K562 (cell line): ENCODE measurements around the gene DARS1. TPM values are rescaled to one million over a fixed set of nuclear protein-coding genes. Genes with fewer than 3 reads are reported as not detected.

Source experiments
- ATAC-seq: fragments of 200-7000 bp; cut with Tn5 transposase; 3 replicates; pipeline ENCODE4 v1.9.1; 2020; ENCODE audit warnings: moderate library complexity
- BruUV-seq: library from RNA; stranded (reverse); fragments of 400-500 nt; replicated peaks from 2 replicates; lab custom pipeline; 2021; lab: Mats Ljungman, UMichigan
- CTCF ChIA-PET: fragments of 300-600 bp; formaldehyde crosslinking; extraction: SDS; loops from one replicate; lab custom pipeline; 2021; ENCODE audit warnings: low intra/inter-chr PET ratio; lab: Yijun Ruan, JAX
- POLR2A ChIA-PET: fragments of 300-600, 350-650 bp; sonication (Branson Sonifier 250); formaldehyde crosslinking; extraction: SDS; loops from one replicate; lab custom pipeline; 2021; ENCODE audit warnings: antibody characterized with exemption, inconsistent platforms; lab: Yijun Ruan, JAX
- DNase-seq, 4 experiments: peaks; one replicate each; pipeline versions ENCODE4 v3.0.0 to v3.0.0-alpha.2; 2011 to 2018; ENCODE audit warnings: low spot score in 3 of 4, mixed read lengths in 3 of 4; ENCODE audit errors: extremely low read depth in 1 of 4
- FAIRE-seq: peaks from 2 replicates; lab custom pipeline; 2011; peaks lifted over from hg19 to GRCh38; lab: Jason Lieb, UNC
- H2AFZ ChIP-seq: 2 replicates; pipeline ENCODE4 v1.6.0; 2011; ENCODE audit warnings: low read depth, low read length, control low read depth, inconsistent platforms
- H3K27ac ChIP-seq: fragments of 200-600 bp; 3 replicates; pipeline ENCODE4 v1.8.0; 2011; ENCODE audit warnings: low read depth, mild to moderate bottlenecking, control low read depth, inconsistent platforms, low read length, moderate library complexity, mixed read lengths; ENCODE audit errors: extremely low read depth
- H3K27me3 ChIP-seq, 2 experiments: fragments of 300-600 bp in 1 of 2; 2 replicates in 1 of 2; 3 replicates in 1 of 2; pipeline versions ENCODE4 v1.6.0 to v1.8.0; 2011; ENCODE audit warnings: inconsistent platforms in 2 of 2, low read length in 2 of 2, mild to moderate bottlenecking in 1 of 2, mixed read lengths in 1 of 2, moderate library complexity in 1 of 2; ENCODE audit not compliant: control insufficient read depth in 2 of 2, insufficient read depth in 2 of 2
- H3K36me3 ChIP-seq: fragments of 300-600 bp; 3 replicates; pipeline ENCODE4 v1.8.0; 2011; ENCODE audit warnings: mild to moderate bottlenecking, low read length, inconsistent platforms; ENCODE audit not compliant: control insufficient read depth, insufficient read depth
- H3K4me1 ChIP-seq, 2 experiments: fragments of 200-600 bp in 1 of 2; replicated peaks in 1 of 2; 2 replicates in 1 of 2; 3 replicates in 1 of 2; pipeline versions ENCODE4 v1.5.1 to v1.8.0; 2011; ENCODE audit warnings: inconsistent platforms in 2 of 2, low read length in 2 of 2, mild to moderate bottlenecking in 1 of 2, mixed read lengths in 1 of 2, moderate library complexity in 1 of 2; ENCODE audit not compliant: control insufficient read depth in 2 of 2, insufficient read depth in 2 of 2
- H3K4me2 ChIP-seq: 2 replicates; pipeline ENCODE4 v1.6.1; 2011; ENCODE audit warnings: low read length, control low read depth, inconsistent platforms, mixed read lengths; ENCODE audit not compliant: insufficient read depth
- H3K4me3 ChIP-seq: fragments of 200-600 bp; sonication (generic), shearing (Covaris generic); 2 replicates; pipeline ENCODE4 v1.5.1; 2016; ENCODE audit warnings: control low read depth, inconsistent platforms
- H3K79me2 ChIP-seq: fragments of 200-600 bp; 3 replicates; pipeline ENCODE4 v1.8.0; 2011; ENCODE audit warnings: low read length, inconsistent platforms; ENCODE audit not compliant: control insufficient read depth, insufficient read depth
- H3K9ac ChIP-seq, 2 experiments: 2 replicates each; pipeline versions ENCODE4 v1.6.0 to v1.6.1; 2011; ENCODE audit warnings: low read depth in 2 of 2, low read length in 2 of 2, control low read depth in 1 of 2, inconsistent platforms in 1 of 2, mild to moderate bottlenecking in 1 of 2, mixed read lengths in 1 of 2; ENCODE audit not compliant: insufficient read depth in 1 of 2
- H3K9me1 ChIP-seq: one replicate; pipeline ENCODE4 v1.6.0; 2011; ENCODE audit warnings: inconsistent platforms, mild to moderate bottlenecking, low read length, moderate library complexity; ENCODE audit not compliant: control insufficient read depth, insufficient read depth
- H3K9me3 ChIP-seq: replicated peaks from 2 replicates; pipeline ENCODE4 v1.5.1; 2011; ENCODE audit warnings: low read depth, low read length, inconsistent platforms; ENCODE audit not compliant: control insufficient read depth, insufficient read depth
- H4K20me1 ChIP-seq: replicated peaks from 2 replicates; pipeline ENCODE4 v1.6.1; 2011; ENCODE audit warnings: low read length, inconsistent platforms, mixed read lengths; ENCODE audit not compliant: control insufficient read depth, insufficient read depth
- CEBPB ChIP-seq: fragments of 450-650 bp; IDR thresholded peaks from 2 replicates; pipeline ENCODE4 v1.6.1; 2016; ENCODE audit warnings: missing genetic modification characterization, missing compliant biosample characterization
- FOXA1 ChIP-seq: fragments of 450-650 bp; IDR thresholded peaks from 2 replicates; pipeline ENCODE4 v1.6.1; 2016; ENCODE audit warnings: mild to moderate bottlenecking, borderline replicate concordance
- HNRNPH1 ChIP-seq: fragments of 200-400 bp; formaldehyde crosslinking; optimal IDR thresholded peaks from 2 replicates; pipeline ENCODE3; 2017; ENCODE audit warnings: low read depth, mild to moderate bottlenecking, low read length, moderate library complexity
- RBM14 ChIP-seq: fragments of 200-400 bp; formaldehyde crosslinking; IDR thresholded peaks from 2 replicates; pipeline ENCODE4 v1.6.1; 2018; ENCODE audit warnings: low read depth, mild to moderate bottlenecking, low read length, moderate library complexity, borderline replicate concordance; ENCODE audit not compliant: insufficient read depth
- SAFB ChIP-seq: fragments of 200-400 bp; formaldehyde crosslinking; IDR thresholded peaks from 2 replicates; pipeline ENCODE4 v1.6.1; 2017; ENCODE audit warnings: low read depth, low read length, borderline replicate concordance
- ZNF316 ChIP-seq: fragments of 450-650 bp; IDR thresholded peaks from 2 replicates; pipeline ENCODE4 v1.6.1; 2016
- ZNF778 ChIP-seq: fragments of 450-650 bp; formaldehyde crosslinking; IDR thresholded peaks from 2 replicates; pipeline ENCODE4 v1.4.0; 2020; ENCODE audit warnings: mild to moderate bottlenecking, moderate library complexity
- WGBS: fragments of 100-300 bp; shearing (Covaris generic); methylation state at CpG from one replicate; pipeline ENCODE4 v1.1.6; 2016; ENCODE audit warnings: low coverage, mixed read lengths; ENCODE audit not compliant: insufficient coverage; ENCODE audit errors: missing lambda C conversion rate; 5-methylcytosine and 5-hydroxymethylcytosine counted together
- in situ Hi-C: fragments of 300-500 bp; cut with MboI; formaldehyde crosslinking; loops from 4 replicates; pipeline ENCODE4 v1.15.0; 2018; ENCODE audit warnings: inconsistent platforms, mixed read lengths
- intact Hi-C: fragments of 100-400 bp; cut with micrococcal nuclease; formaldehyde crosslinking; loops from 2 replicates; pipeline ENCODE4 v1.14.2; 2022
- polyA plus RNA-seq, 8 experiments: library from polyadenylated mRNA; depleted of rRNA in 4 of 8; stranded (reverse) in 5 of 8; unstranded in 3 of 8; fragments of >200 nt; fragmentation: Nextera tagmentation in 2 of 8; fragmentation: Illumina TruSeq in 1 of 8; extraction: Ambion mirVana in 2 of 8; extraction: Trizol in 1 of 8; gene quantifications; 2 replicates each; pipeline versions ENCODE4 v1.2.1 to v1.2.3, GENCODE V29; 2011 to 2014; ENCODE audit warnings: inconsistent platforms in 1 of 8, missing spikeins in 1 of 8
- total RNA-seq, 7 experiments: library from RNA; depleted of rRNA in 6 of 7; stranded (reverse); fragments of >200 nt in 6 of 7; fragmentation: Illumina TruSeq in 2 of 7; extraction: Trizol in 2 of 7; gene quantifications; 2 replicates each; pipeline versions ENCODE4 v1.2.1 to v1.2.3, GENCODE V29; 2011 to 2021; ENCODE audit warnings: low replicate concordance in 1 of 7
- TF ChIP-seq, protein P1 (sequence below): sonication (generic); formaldehyde crosslinking; IDR thresholded peaks from 2 replicates; pipeline ENCODE4 v1.8.0; 2023; ENCODE audit warnings: missing genetic modification reagents, mild to moderate bottlenecking, borderline replicate concordance

Gene DARS1
- total and polyA plus RNA-seq, 9 of the 15 experiments (the other 6 are each of a cell fraction or from before 2014, with no cell fraction given) = 91.5 to 239 (median 98.0) TPM

DNA sequence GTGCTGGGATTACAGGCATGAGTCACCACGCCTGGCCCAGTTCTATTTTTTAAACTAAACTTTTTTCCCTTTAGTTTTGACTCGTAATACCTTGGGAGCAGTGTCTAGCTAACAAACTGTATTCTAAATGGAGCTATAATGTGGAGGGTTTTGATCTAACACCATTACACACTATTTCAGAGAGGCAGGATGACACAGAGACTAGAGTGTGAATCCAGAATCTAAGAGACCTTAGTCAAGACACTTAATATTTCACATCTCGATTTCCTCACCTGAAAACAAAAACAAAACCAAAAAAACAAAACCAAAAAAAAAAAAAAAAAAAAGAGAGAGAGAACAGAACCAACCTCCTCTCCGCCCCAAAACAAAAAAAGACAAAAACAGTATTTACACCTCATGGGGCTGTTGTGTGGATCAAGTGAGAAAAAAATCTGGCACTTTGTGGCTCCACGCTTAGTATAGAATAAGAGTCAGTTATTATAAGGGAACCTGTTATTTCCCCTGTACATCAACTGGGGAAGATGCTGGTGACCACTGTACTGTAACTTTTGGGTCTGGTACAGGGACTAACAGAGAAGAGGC is 31.3 kb downstream of the DARS1 start:
- no peak overlapping the region for H3K4me3 ChIP-seq
- H3K27me3 ChIP-seq = no peaks in the 10 kb centered on the region
- H3K4me1 ChIP-seq = no peaks in the 10 kb centered on the region; a peak in 2 of 5 replicates
- no peak overlapping the region for H2AFZ ChIP-seq
- intact Hi-C loops = no loop called here
- 0 out of 2 replicates have a peak, but pooled peaks cover 5% of the 10 kb centered on the region for H4K20me1 ChIP-seq
- CTCF ChIA-PET = interaction anchor here (0.6 kb wide), 1 partner anchor 322 kb away, joined by 7 read pairs; no protein-coding TSS in a partner anchor
- H3K79me2 ChIP-seq = peaks cover 74% of the 10 kb centered on the region
- no peak for DNase-seq
- H3K36me3 ChIP-seq = peaks cover 54% of the 10 kb centered on the region
- TF ChIP-seq HNRNPH1 = no peak
- no peak for TF ChIP-seq ZNF316
- no peak for TF ChIP-seq SAFB
- TF ChIP-seq CEBPB (tag) = no peak
- no peak for TF ChIP-seq RBM14
- TF ChIP-seq, protein P1, sequence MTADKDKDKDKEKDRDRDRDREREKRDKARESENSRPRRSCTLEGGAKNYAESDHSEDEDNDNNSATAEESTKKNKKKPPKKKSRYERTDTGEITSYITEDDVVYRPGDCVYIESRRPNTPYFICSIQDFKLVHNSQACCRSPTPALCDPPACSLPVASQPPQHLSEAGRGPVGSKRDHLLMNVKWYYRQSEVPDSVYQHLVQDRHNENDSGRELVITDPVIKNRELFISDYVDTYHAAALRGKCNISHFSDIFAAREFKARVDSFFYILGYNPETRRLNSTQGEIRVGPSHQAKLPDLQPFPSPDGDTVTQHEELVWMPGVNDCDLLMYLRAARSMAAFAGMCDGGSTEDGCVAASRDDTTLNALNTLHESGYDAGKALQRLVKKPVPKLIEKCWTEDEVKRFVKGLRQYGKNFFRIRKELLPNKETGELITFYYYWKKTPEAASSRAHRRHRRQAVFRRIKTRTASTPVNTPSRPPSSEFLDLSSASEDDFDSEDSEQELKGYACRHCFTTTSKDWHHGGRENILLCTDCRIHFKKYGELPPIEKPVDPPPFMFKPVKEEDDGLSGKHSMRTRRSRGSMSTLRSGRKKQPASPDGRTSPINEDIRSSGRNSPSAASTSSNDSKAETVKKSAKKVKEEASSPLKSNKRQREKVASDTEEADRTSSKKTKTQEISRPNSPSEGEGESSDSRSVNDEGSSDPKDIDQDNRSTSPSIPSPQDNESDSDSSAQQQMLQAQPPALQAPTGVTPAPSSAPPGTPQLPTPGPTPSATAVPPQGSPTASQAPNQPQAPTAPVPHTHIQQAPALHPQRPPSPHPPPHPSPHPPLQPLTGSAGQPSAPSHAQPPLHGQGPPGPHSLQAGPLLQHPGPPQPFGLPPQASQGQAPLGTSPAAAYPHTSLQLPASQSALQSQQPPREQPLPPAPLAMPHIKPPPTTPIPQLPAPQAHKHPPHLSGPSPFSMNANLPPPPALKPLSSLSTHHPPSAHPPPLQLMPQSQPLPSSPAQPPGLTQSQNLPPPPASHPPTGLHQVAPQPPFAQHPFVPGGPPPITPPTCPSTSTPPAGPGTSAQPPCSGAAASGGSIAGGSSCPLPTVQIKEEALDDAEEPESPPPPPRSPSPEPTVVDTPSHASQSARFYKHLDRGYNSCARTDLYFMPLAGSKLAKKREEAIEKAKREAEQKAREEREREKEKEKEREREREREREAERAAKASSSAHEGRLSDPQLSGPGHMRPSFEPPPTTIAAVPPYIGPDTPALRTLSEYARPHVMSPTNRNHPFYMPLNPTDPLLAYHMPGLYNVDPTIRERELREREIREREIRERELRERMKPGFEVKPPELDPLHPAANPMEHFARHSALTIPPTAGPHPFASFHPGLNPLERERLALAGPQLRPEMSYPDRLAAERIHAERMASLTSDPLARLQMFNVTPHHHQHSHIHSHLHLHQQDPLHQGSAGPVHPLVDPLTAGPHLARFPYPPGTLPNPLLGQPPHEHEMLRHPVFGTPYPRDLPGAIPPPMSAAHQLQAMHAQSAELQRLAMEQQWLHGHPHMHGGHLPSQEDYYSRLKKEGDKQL (CRISPR knock-in tag) = no peak
- TF ChIP-seq ZNF778 (CRISPR knock-in tag) = no peak
- no peak for TF ChIP-seq FOXA1
- TF ChIP-seq, all 486 proteins: peak for 0
- ATAC-seq (no peak), FAIRE-seq (no peak)
- H3K4me2 ChIP-seq = no peak overlapping the region
- WGBS = 97% methylated on average over 4 of the region's 5 CpGs
- H3K27ac ChIP-seq = no peak overlapping the region
- no peaks in the 10 kb centered on the region for H3K9me1 ChIP-seq
- in situ Hi-C loops = no loop called here
- no peaks in the 10 kb centered on the region for H3K9me3 ChIP-seq
- no TSS peak for BruUV-seq
- H3K9ac ChIP-seq = no peak overlapping the region
- POLR2A ChIA-PET = no interaction called here
